ENCODE data around the gene FER1L5.

DNA sequence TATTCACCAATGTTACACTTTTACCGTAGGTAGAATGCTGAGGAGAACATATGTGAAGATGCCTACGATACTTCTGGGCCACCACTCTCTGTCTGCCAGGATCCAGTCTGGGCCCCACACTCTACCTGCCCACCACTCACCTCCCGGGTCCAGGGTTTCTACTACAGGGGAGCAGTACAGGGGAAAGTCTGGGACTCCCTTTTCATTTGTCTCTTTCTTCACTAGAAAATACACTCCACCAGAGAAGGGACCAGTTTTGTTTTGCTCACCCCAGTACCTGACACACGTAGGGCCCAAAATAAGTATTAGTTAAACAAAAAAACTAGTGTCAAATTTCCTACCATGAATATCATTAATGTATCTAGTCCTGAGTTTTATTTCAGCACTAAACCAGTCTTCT lies 25.6 kb upstream of the FER1L5 start:
- TF ChIP-seq, protein P1, sequence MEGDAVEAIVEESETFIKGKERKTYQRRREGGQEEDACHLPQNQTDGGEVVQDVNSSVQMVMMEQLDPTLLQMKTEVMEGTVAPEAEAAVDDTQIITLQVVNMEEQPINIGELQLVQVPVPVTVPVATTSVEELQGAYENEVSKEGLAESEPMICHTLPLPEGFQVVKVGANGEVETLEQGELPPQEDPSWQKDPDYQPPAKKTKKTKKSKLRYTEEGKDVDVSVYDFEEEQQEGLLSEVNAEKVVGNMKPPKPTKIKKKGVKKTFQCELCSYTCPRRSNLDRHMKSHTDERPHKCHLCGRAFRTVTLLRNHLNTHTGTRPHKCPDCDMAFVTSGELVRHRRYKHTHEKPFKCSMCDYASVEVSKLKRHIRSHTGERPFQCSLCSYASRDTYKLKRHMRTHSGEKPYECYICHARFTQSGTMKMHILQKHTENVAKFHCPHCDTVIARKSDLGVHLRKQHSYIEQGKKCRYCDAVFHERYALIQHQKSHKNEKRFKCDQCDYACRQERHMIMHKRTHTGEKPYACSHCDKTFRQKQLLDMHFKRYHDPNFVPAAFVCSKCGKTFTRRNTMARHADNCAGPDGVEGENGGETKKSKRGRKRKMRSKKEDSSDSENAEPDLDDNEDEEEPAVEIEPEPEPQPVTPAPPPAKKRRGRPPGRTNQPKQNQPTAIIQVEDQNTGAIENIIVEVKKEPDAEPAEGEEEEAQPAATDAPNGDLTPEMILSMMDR (IDR thresholded peaks at IDR 0.05): no peak
- no peak for TF ChIP-seq POLR2A (IDR thresholded peaks at IDR 0.05)
